Amniotic stem cell (primary cell): Measurements from ENCODE around the gene PHYH.
"Not testable (repeated sequence)": the region's sequence is repeated elsewhere in the genome, so short reads cannot be mapped to it uniquely, and the experiment has no call there.

Source experiments
- DNase-seq: peaks from one replicate; lab custom pipeline; 2025; lab: John Stamatoyannopoulos, UW

Gene PHYH

DNA sequence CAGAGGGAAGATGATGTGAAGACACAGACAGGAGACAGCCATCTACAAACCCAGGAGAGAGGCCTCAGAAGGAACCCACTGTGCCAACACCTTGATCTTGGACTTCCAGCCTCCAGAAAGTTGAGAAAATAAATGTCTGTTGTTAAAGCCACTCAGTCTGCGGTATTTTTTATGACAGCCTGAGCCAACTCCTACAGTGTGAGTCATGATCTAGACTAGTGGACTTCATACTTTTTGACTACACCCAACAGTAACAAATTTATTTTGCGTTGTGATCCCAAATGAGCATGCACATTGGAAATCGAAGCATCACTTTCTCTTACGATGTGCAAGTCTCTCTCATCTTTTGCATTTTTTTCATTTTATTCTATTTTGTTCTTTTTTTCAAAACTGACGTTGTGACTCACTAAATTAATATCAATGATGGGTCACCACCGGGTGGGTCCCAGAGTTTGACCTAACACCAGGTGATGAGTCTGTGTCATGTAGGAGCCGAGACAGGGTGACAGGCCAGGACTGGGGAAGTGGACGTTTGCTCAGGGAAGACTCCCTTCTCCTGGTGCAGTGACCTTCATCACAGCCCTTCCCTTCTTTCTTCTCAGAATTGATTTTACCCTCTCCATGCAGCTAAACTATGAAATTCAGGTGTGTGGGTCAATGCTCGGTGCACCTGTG lies 28.9 kb downstream of the PHYH start:
- DNase-seq: no peak

DNA sequence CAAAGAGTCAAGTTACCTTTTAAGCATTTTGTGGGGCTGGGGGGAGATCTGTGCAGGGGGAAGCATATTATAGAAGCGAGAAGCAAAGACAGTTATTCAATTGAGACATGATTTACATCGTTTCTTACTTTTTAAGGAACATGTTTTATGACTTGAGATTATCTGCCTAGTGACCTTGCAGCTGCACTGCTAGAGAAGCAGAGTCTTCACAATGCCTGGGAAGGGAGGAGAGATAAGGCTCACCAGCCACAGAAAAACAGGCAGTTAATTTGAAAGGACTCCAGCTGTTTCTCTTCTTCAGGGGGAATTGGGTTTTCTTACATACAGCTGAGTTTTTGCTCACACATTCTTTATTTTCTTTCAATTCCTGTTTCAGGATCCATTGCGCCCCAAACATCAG lies 31.0 kb downstream of the PHYH start:
- no peak for DNase-seq

- DNase-seq: no peak
Observed at GRCh38 chr10:13268310-13268709, 31.6 kb downstream of the PHYH start.

DNA sequence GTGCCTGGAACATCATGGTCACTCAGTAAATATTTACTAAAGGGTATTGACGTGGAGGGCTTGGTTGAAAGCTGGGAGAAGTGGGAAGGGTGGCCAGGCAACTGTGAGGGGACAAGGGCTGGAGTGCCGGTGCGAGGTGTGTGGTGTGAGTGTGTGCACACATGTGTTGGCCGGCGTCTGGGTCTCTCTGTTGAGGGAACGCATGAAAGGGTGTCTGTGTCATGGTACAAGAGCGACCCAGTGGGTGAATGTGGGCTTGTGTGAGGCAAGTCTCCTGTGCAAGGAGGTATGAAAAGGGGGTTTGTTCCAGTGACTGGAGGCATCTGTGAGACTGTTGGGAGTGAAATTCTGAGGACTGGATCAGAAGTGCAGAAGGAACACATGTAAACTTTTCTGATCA lies 36.3 kb downstream of the PHYH start:
- no peak for DNase-seq

DNA sequence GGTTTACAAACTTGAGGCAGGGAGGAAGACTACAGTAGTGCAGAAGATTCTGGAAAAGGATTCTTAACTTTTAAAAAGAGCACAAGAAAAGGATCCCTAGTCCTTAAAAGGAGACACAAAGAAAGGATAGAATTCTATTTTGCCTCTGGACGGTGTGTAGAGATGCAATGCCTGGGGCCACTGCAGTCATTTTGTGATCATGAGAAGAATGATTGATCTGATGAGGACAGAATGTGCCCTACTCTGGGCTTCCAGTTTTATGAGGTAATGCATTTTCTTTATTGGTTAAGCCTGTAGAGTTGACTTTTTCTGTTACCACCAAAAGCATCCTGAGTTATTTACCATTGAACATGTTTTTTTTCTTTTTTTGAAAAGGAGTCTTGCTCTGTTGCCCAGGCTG lies 37.4 kb downstream of the PHYH start:
- no peak for DNase-seq

- DNase-seq: no peak
Observed at GRCh38 chr10:13257621-13258140, 42.2 kb downstream of the PHYH start.

DNA sequence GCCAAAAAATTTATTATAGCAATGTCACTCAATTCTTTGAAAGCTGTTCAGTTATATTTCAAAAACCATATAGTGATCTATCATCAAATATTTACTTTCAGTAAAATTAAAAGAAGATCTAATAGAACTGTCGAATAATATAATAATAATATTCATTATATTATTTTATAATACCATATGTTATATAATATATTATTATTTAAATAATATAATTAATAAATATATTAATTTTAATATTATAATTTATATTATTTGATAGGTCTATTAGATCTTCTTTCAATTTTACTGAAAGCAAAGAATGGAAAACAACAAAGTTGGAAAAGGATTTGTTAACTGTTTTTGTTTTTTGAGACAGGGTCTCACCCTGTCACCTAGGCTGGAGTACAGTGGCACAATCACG lies 43.2 kb downstream of the PHYH start:
- no peak for DNase-seq

DNA sequence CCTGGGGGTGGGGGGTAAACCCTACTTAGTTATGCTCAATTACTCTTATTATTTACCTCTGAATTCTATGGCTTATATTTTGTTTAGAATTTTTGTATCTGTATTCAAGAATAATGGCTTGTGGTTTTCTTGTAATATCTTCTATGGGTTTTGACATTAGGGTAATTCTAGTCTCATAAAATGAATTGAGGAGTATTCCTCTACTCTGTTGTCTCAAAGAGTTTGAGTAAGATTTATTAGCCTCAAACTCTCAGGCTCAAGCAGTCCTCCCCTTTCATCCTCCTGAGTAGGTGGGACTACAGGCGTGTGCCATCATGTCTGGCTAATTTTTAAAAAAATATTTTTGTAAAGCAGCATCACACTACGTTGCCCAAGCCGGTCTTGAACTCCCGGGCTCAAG lies 46.1 kb downstream of the PHYH start:
- DNase-seq: no peak

- DNase-seq: no peak
Observed at GRCh38 chr10:13247784-13248183, 52.1 kb downstream of the PHYH start.

- no peak for DNase-seq
Observed at GRCh38 chr10:13247246-13247645, 52.6 kb downstream of the PHYH start.

- not testable (repeated sequence) for DNase-seq
Observed at GRCh38 chr10:13242260-13242659, 57.6 kb downstream of the PHYH start.

GRCh38 chr10:13241613-13242012 lies 58.3 kb downstream of the PHYH start:
- no peak for DNase-seq

- no peak for DNase-seq
Observed at GRCh38 chr10:13239923-13240322, 59.9 kb downstream of the PHYH start.

DNA sequence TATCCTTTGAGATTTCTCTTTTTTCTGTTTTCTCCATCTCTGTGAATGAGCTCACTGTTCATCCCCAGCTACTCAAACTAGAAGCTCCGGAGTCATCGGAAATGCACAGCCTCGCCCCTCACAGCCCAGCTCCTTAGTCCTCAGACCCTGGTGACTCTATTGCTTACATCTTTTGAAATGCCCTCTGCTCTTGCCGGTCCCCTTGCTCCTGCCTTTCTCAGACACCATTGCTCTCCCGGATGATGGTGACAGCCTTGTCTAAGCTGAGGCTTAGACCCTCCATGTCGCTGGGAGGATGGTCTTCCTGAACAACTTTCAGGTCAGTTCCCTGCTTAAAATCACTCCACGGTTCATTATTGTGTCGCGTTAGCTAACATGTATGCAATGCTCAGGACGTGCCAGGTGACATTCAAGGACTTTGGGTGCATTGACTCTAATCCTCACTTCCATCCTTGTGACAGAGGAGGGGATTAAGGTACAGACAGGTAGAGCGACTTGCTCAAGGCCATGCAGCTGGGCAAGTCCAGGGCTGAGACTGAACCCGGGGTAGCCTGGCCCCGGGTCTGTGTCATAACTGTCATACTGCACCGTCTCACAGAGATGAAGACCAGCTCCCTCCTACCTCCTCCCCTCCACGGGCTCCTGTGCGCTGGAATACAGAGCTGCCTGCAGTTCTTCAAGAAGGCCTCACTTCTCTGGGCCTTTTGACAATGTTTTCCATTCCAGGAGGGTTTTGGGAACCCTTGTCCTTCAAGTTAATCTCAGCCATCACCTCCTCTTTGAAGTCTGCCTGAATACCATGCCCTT lies 61.4 kb downstream of the PHYH start:
- no peak for DNase-seq

- no peak for DNase-seq
Observed at GRCh38 chr10:13236638-13237037, 63.2 kb downstream of the PHYH start.

DNA sequence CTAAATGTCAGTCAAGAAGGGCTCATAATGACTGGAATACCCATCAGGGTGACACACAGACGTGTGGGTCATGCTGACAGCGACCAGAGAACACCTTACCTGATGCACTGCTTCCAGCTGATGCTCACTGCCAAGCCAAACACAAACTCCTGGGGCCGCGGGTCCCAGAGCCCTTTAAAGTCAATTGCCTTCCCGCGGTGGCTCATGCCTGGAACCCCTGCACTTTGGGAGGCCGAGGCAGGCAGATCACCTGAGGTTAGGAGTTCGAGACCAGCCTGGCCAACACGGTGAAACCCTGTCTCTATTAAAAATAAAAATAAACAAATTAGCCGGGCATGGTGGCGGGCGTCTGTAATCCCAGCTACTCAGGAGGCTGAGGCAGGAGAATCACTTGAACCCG lies 65.1 kb downstream of the PHYH start:
- not testable (repeated sequence) for DNase-seq

GRCh38 chr10:13234172-13234571 lies 65.7 kb downstream of the PHYH start, which contains the start of gene UCMA:
TSS of gene UCMA (minus strand) at chr10:13234374. CDS start at chr10:13234258, 116 bp downstream.
- no peak for DNase-seq

- DNase-seq: no peak
Observed at GRCh38 chr10:13233358-13233757, 66.5 kb downstream of the PHYH start.

GRCh38 chr10:13231808-13232207 lies 68.1 kb downstream of the PHYH start:
- no peak for DNase-seq

GRCh38 chr10:13231190-13231589 lies 68.7 kb downstream of the PHYH start:
- DNase-seq: no peak
